HEK293 (cell line): Measurements from ENCODE around the gene CLDN19.

Experiments used
- FEZF1 ChIP-seq: fragments of 450-650 bp; formaldehyde crosslinking; IDR thresholded peaks from 2 replicates; pipeline ENCODE4 v1.5.1; 2016; ENCODE audit warnings: missing biosample characterization, missing genetic modification characterization
- KLF1 ChIP-seq: fragments of 450-650 bp; formaldehyde crosslinking; IDR thresholded peaks from 2 replicates; pipeline ENCODE4 v1.5.1; 2016; ENCODE audit warnings: missing biosample characterization, missing genetic modification characterization
- SP2 ChIP-seq: fragments of 450-650 bp; formaldehyde crosslinking; IDR thresholded peaks from 2 replicates; pipeline ENCODE4 v1.5.1; 2016; ENCODE audit warnings: missing biosample characterization, missing genetic modification characterization
- ZBTB49 ChIP-seq: fragments of 450-650 bp; formaldehyde crosslinking; IDR thresholded peaks from 2 replicates; pipeline ENCODE4 v1.5.1; 2016; ENCODE audit warnings: missing biosample characterization, missing genetic modification characterization, low read depth
- ZNF155 ChIP-seq: fragments of 450-650 bp; formaldehyde crosslinking; IDR thresholded peaks from 2 replicates; pipeline ENCODE4 v1.5.1; 2016; ENCODE audit warnings: missing biosample characterization, missing genetic modification characterization
- ZNF24 ChIP-seq: fragments of 450-650 bp; formaldehyde crosslinking; IDR thresholded peaks from 2 replicates; pipeline ENCODE4 v1.5.1; 2016; ENCODE audit warnings: missing biosample characterization, missing genetic modification characterization
- ZNF274 ChIP-seq, 2 experiments: fragments of 200-500 bp in 1 of 2; fragments of 450-650 bp in 1 of 2; sonication (Bioruptor generic) in 1 of 2; formaldehyde crosslinking in 1 of 2; IDR thresholded peaks; 2 replicates each; pipeline versions ENCODE4 v1.5.1 to v1.6.1; 2014 to 2016; ENCODE audit warnings: borderline replicate concordance in 1 of 2, inconsistent platforms in 1 of 2, low read length in 1 of 2, missing biosample characterization in 1 of 2, missing genetic modification characterization in 1 of 2
- ZNF518A ChIP-seq: fragments of 450-650 bp; formaldehyde crosslinking; conservative IDR thresholded peaks from 2 replicates; pipeline ENCODE4 v1.5.1; 2016; ENCODE audit warnings: low read depth, missing biosample characterization, missing genetic modification characterization
- ZNF555 ChIP-seq: fragments of 450-650 bp; formaldehyde crosslinking; conservative IDR thresholded peaks from 2 replicates; pipeline ENCODE4 v1.5.1; 2017; ENCODE audit warnings: missing biosample characterization, mild to moderate bottlenecking, missing genetic modification characterization, inconsistent platforms
- ZNF558 ChIP-seq: fragments of 450-650 bp; formaldehyde crosslinking; IDR thresholded peaks from 2 replicates; pipeline ENCODE4 v1.5.1; 2016; ENCODE audit warnings: missing biosample characterization, missing genetic modification characterization
- ZNF623 ChIP-seq: fragments of 450-650 bp; formaldehyde crosslinking; IDR thresholded peaks from 2 replicates; pipeline ENCODE4 v1.5.1; 2016; ENCODE audit warnings: missing biosample characterization, missing genetic modification characterization
- TF ChIP-seq, protein P1 (sequence below): fragments of 450-650 bp; formaldehyde crosslinking; IDR thresholded peaks from 2 replicates; pipeline ENCODE4 v1.5.1; 2016; ENCODE audit warnings: missing biosample characterization, missing genetic modification characterization
- TF ChIP-seq, protein P2 (sequence below): fragments of 450-650 bp; formaldehyde crosslinking; IDR thresholded peaks from 2 replicates; pipeline ENCODE4 v1.5.1; 2016; ENCODE audit warnings: missing biosample characterization, missing genetic modification characterization
- TF ChIP-seq, protein P3 (sequence below): fragments of 450-650 bp; formaldehyde crosslinking; IDR thresholded peaks from 2 replicates; pipeline ENCODE4 v1.5.1; 2016; ENCODE audit warnings: missing biosample characterization, missing genetic modification characterization
- TF ChIP-seq, protein P4 (sequence below): fragments of 450-650 bp; formaldehyde crosslinking; optimal IDR thresholded peaks from 2 replicates; pipeline ENCODE3; 2016; ENCODE audit warnings: missing biosample characterization, mild to moderate bottlenecking, missing genetic modification characterization

CLDN19 gene

DNA sequence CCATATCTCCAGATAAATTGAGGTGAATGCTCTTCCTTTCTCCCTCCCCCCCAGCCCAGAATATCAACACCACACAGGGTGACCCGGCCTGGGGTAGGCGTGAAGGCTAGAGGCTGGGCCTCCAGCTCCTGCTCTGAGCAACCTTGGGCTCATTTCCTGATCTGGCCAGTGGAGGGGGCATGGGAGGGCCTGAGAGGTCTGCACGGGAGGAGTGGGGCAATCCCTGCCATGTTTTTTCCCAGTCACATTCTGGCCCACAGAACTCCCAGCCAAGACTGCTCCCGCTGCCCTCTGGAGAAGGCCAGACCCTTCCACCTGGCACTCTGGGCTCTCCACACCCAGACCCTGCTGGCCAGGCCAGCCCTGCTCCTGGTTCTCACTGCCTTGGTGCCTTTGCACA is 3.9 kb downstream of the CLDN19 start (continued):
- TF ChIP-seq ZNF518A (tag by site-specific recombination) (no peak), SP2 (tag by site-specific recombination) (no peak), FEZF1 (tag by site-specific recombination) (no peak), KLF1 (tag by site-specific recombination) (peak; percentile 71), ZNF555 (tag by site-specific recombination) (no peak), ZNF24 (tag by site-specific recombination) (no peak), ZNF155 (tag by site-specific recombination) (no peak), ZNF274 (IDR thresholded peaks at IDR 0.05; ENCODE audit: low read length) (no peak), ZNF274 (tag by site-specific recombination; IDR thresholded peaks at IDR 0.05; ENCODE audit: borderline replicate concordance) (no peak), ZNF558 (tag by site-specific recombination) (no peak), ZNF623 (no peak), ZBTB49 (tag by site-specific recombination) (no peak)
- TF ChIP-seq, protein P1, sequence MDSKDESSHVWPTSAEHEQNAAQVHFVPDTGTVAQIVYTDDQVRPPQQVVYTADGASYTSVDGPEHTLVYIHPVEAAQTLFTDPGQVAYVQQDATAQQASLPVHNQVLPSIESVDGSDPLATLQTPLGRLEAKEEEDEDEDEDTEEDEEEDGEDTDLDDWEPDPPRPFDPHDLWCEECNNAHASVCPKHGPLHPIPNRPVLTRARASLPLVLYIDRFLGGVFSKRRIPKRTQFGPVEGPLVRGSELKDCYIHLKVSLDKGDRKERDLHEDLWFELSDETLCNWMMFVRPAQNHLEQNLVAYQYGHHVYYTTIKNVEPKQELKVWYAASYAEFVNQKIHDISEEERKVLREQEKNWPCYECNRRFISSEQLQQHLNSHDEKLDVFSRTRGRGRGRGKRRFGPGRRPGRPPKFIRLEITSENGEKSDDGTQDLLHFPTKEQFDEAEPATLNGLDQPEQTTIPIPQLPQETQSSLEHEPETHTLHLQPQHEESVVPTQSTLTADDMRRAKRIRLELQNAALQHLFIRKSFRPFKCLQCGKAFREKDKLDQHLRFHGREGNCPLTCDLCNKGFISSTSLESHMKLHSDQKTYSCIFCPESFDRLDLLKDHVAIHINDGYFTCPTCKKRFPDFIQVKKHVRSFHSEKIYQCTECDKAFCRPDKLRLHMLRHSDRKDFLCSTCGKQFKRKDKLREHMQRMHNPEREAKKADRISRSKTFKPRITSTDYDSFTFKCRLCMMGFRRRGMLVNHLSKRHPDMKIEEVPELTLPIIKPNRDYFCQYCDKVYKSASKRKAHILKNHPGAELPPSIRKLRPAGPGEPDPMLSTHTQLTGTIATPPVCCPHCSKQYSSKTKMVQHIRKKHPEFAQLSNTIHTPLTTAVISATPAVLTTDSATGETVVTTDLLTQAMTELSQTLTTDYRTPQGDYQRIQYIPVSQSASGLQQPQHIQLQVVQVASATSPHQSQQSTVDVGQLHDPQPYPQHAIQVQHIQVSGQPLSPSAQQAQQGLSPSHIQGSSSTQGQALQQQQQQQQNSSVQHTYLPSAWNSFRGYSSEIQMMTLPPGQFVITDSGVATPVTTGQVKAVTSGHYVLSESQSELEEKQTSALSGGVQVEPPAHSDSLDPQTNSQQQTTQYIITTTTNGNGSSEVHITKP, result no peak
- TF ChIP-seq, protein P2, sequence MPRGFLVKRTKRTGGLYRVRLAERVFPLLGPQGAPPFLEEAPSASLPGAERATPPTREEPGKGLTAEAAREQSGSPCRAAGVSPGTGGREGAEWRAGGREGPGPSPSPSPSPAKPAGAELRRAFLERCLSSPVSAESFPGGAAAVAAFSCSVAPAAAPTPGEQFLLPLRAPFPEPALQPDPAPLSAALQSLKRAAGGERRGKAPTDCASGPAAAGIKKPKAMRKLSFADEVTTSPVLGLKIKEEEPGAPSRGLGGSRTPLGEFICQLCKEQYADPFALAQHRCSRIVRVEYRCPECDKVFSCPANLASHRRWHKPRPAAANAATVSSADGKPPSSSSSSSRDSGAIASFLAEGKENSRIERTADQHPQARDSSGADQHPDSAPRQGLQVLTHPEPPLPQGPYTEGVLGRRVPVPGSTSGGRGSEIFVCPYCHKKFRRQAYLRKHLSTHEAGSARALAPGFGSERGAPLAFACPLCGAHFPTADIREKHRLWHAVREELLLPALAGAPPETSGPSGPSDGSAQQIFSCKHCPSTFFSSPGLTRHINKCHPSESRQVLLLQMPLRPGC (tag by site-specific recombination), result no peak
- TF ChIP-seq, protein P3, sequence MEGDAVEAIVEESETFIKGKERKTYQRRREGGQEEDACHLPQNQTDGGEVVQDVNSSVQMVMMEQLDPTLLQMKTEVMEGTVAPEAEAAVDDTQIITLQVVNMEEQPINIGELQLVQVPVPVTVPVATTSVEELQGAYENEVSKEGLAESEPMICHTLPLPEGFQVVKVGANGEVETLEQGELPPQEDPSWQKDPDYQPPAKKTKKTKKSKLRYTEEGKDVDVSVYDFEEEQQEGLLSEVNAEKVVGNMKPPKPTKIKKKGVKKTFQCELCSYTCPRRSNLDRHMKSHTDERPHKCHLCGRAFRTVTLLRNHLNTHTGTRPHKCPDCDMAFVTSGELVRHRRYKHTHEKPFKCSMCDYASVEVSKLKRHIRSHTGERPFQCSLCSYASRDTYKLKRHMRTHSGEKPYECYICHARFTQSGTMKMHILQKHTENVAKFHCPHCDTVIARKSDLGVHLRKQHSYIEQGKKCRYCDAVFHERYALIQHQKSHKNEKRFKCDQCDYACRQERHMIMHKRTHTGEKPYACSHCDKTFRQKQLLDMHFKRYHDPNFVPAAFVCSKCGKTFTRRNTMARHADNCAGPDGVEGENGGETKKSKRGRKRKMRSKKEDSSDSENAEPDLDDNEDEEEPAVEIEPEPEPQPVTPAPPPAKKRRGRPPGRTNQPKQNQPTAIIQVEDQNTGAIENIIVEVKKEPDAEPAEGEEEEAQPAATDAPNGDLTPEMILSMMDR (tag by site-specific recombination), result peak; percentile 63
- TF ChIP-seq, protein P4, sequence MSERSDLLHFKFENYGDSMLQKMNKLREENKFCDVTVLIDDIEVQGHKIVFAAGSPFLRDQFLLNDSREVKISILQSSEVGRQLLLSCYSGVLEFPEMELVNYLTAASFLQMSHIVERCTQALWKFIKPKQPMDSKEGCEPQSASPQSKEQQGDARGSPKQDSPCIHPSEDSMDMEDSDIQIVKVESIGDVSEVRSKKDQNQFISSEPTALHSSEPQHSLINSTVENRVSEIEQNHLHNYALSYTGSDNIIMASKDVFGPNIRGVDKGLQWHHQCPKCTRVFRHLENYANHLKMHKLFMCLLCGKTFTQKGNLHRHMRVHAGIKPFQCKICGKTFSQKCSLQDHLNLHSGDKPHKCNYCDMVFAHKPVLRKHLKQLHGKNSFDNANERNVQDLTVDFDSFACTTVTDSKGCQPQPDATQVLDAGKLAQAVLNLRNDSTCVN (tag by site-specific recombination), result no peak
- TF ChIP-seq, all 188 proteins: peak for 5
